ENCODE results near the gene STAP1.

DNA sequence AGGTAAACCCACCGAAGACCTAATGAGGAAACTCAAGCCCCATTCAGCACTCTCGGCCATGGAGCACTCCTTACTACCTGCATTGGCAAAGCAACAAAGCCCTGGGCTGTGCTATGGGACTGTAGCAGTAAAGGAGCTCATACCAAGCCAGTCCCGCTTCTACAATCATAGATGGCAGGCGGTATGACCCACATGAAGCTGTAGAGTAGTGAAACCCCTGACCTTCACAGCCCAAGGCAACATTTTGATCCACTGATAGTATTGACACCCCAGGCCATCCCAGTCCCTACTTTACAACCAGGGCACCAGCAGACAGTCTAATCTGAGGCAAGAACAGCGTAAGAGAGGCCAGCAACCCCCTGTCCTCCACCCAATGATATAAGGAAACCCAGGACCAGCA, 38.4 kb upstream of the STAP1 start:
- TF ChIP-seq TEAD4 (IDR thresholded peaks at IDR 0.05; ENCODE audit: low read depth, low read length) (no peak), POLR2A (IDR thresholded peaks at IDR 0.05; ENCODE audit: control extremely low read depth in 1 of 2, low read depth in 2 of 2, low read length in 2 of 2) (no peak), EP300 (IDR thresholded peaks at IDR 0.05; ENCODE audit: borderline replicate concordance in 1 of 2, low read depth in 2 of 2, low read length in 2 of 2) (no peak), KDM1A (IDR thresholded peaks at IDR 0.05; ENCODE audit: borderline replicate concordance, low read length) (no peak), NRF1 (IDR thresholded peaks at IDR 0.05; ENCODE audit: low read depth, low read length) (no peak), SP1 (IDR thresholded peaks at IDR 0.05; ENCODE audit: low read depth, low read length) (no peak), SIRT6 (IDR thresholded peaks at IDR 0.05; ENCODE audit: low read length) (no peak), GABPA (IDR thresholded peaks at IDR 0.05; ENCODE audit: borderline replicate concordance, insufficient read depth, low read length) (no peak), POLR2AphosphoS5 (IDR thresholded peaks at IDR 0.05; ENCODE audit: low read depth, low read length) (no peak), YY1 (IDR thresholded peaks at IDR 0.05; ENCODE audit: low read depth, low read length) (no peak), HDAC2 (IDR thresholded peaks at IDR 0.05; ENCODE audit: borderline replicate concordance in 1 of 2, low read depth in 2 of 2, low read length in 2 of 2) (no peak)
- TF ChIP-seq, protein P1, sequence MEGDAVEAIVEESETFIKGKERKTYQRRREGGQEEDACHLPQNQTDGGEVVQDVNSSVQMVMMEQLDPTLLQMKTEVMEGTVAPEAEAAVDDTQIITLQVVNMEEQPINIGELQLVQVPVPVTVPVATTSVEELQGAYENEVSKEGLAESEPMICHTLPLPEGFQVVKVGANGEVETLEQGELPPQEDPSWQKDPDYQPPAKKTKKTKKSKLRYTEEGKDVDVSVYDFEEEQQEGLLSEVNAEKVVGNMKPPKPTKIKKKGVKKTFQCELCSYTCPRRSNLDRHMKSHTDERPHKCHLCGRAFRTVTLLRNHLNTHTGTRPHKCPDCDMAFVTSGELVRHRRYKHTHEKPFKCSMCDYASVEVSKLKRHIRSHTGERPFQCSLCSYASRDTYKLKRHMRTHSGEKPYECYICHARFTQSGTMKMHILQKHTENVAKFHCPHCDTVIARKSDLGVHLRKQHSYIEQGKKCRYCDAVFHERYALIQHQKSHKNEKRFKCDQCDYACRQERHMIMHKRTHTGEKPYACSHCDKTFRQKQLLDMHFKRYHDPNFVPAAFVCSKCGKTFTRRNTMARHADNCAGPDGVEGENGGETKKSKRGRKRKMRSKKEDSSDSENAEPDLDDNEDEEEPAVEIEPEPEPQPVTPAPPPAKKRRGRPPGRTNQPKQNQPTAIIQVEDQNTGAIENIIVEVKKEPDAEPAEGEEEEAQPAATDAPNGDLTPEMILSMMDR (IDR thresholded peaks at IDR 0.05; ENCODE audit: control extremely low read depth in 1 of 3, insufficient read depth in 1 of 3, low read depth in 1 of 3, low read length in 3 of 3): no peak
- TF ChIP-seq, protein P2, sequence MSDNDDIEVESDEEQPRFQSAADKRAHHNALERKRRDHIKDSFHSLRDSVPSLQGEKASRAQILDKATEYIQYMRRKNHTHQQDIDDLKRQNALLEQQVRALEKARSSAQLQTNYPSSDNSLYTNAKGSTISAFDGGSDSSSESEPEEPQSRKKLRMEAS (IDR thresholded peaks at IDR 0.05): no peak

All from H1 (cell line).